Stomach (tissue), 4 donors: ENCODE measurements around the gene ATP12A.

Experiments used
- POLR2A ChIP-seq, 4 donors: fragments of 450-650 bp; IDR thresholded peaks; one replicate each; pipeline ENCODE4 v1.6.1; 2016; ENCODE audit warnings: antibody characterized with exemption in 4 of 4, control low read depth in 2 of 4, mild to moderate bottlenecking in 1 of 4, moderate library complexity in 1 of 4
- POLR2AphosphoS5 ChIP-seq, 3 donors: sonication (generic); formaldehyde crosslinking; IDR thresholded peaks; one replicate each; pipeline ENCODE4 v1.6.1; 2016; ENCODE audit warnings: antibody characterized with exemption in 3 of 3
- TF ChIP-seq, protein P1 (sequence below), 7 experiments: fragments of 450-650 bp in 4 of 7; fragments of 200-600 bp in 3 of 7; sonication (generic) in 3 of 7; IDR thresholded peaks; one replicate each; pipeline ENCODE4 v1.5.1; 2016 to 2019; ENCODE audit warnings: antibody characterized with exemption in 7 of 7, control low read depth in 2 of 7, mild to moderate bottlenecking in 1 of 7

DNA sequence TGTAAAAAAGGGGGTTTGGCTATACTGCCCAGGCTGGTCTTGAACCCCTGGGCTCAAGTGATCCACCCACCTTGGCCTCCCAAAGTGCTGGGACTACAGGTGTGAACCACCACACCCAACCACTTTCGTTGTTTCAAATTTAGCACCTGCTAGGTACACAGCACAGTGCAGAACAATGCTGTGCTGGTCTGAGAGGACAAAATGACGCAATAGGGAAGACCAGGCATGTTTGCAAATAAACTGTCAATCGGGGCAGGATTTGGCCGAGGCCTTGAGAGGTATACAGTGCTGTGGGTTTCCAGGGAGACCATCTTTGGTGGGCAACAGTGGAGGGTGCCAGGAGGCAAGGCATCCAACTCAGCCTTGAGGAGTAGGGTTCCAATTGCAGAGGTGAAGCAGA, 37.0 kb downstream of the ATP12A start:
- TF ChIP-seq, protein P1, sequence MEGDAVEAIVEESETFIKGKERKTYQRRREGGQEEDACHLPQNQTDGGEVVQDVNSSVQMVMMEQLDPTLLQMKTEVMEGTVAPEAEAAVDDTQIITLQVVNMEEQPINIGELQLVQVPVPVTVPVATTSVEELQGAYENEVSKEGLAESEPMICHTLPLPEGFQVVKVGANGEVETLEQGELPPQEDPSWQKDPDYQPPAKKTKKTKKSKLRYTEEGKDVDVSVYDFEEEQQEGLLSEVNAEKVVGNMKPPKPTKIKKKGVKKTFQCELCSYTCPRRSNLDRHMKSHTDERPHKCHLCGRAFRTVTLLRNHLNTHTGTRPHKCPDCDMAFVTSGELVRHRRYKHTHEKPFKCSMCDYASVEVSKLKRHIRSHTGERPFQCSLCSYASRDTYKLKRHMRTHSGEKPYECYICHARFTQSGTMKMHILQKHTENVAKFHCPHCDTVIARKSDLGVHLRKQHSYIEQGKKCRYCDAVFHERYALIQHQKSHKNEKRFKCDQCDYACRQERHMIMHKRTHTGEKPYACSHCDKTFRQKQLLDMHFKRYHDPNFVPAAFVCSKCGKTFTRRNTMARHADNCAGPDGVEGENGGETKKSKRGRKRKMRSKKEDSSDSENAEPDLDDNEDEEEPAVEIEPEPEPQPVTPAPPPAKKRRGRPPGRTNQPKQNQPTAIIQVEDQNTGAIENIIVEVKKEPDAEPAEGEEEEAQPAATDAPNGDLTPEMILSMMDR (IDR thresholded peaks at IDR 0.05), result no peak
- TF ChIP-seq POLR2AphosphoS5 (IDR thresholded peaks at IDR 0.05) (no peak), POLR2A (IDR thresholded peaks at IDR 0.05) (no peak)
